Lower leg skin (tissue), 4 donors: ENCODE measurements around the gene ASPA. TPM values are rescaled to one million over a fixed set of nuclear protein-coding genes. Genes with fewer than 3 reads are reported as not detected.
"Not testable (repeated sequence)": the region's sequence is repeated elsewhere in the genome, so short reads cannot be mapped to it uniquely, and the experiment has no call there.

Experiments used
- DNase-seq, 2 donors: peaks; one replicate each; pipeline ENCODE4 v3.0.0-alpha.2; 2019; ENCODE audit warnings: low spot score in 2 of 2
- H3K4me3 ChIP-seq: fragments of 200-600 bp; sonication (generic); 2 replicates; pipeline ENCODE4 v1.5.1; 2017; ENCODE audit warnings: mild to moderate bottlenecking, low read depth; ENCODE audit not compliant: poor library complexity, severe bottlenecking
- CTCF ChIP-seq, 3 donors: fragments of 450-650 bp; IDR thresholded peaks; one replicate each; pipeline ENCODE4 v1.5.1; 2016; ENCODE audit warnings: antibody characterized with exemption in 3 of 3, mild to moderate bottlenecking in 3 of 3, moderate library complexity in 2 of 3
- POLR2A ChIP-seq, 2 donors: fragments of 450-650 bp; IDR thresholded peaks; one replicate each; pipeline ENCODE4 v1.6.1; 2016 to 2017; ENCODE audit warnings: antibody characterized with exemption in 2 of 2, mild to moderate bottlenecking in 1 of 2, moderate library complexity in 1 of 2
- WGBS, 2 donors: methylation state at CpG; one replicate each; pipeline ENCODE4 v1.1.5; 2018; 5-methylcytosine and 5-hydroxymethylcytosine counted together
- intact Hi-C: fragments of 100-400 bp; cut with DNase I; formaldehyde crosslinking; loops from one replicate; pipeline ENCODE4 v1.15.0; 2023; ENCODE audit warnings: low total_unique reads
- total RNA-seq, 4 donors: library from RNA; depleted of rRNA; stranded (reverse); fragments of >200 nt; gene quantifications; one replicate each; pipeline ENCODE4 v1.1.0, GENCODE V29; 2016

The ASPA gene
- total RNA-seq, 4 donors from 2014 or later: 0.69 to 3.2 (median 1.4) TPM

GRCh38 chr17:3448059-3448665, 27.6 kb upstream of the ASPA start:
- intact Hi-C loops: no loop called here
- no peak overlapping the region for H3K4me3 ChIP-seq
- TF ChIP-seq POLR2A (IDR thresholded peaks at IDR 0.05) (no peak), CTCF (IDR thresholded peaks at IDR 0.05) (no peak)
- 56 to 62% methylated on average over 2 of the region's 2 CpGs for WGBS, 2 donors
- no peak for DNase-seq

GRCh38 chr17:3466355-3466754, 9.4 kb upstream of the ASPA start:
- H3K4me3 ChIP-seq, intact Hi-C loops, DNase-seq: not testable (repeated sequence)
- 78 to 86% methylated on average over 1 of the region's 1 CpG for WGBS, 2 donors

DNA sequence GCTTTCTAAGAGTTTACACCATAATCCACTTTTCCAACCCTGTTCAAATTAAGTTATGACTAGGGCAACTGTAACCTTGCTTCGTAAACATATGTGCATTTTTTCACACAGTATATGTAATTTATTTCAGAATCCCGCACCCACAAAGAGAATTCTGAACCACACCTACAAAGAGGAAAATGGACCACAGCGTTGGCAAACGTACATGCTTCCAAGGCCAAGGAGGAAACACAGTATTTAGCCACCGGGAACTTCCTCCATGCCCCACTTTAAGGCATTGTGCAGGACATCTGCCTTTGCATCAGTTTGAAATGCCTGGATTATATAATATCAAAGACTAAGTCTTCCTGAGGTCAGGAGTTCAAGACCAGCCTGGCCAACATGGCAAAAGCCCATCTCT, 6.3 kb upstream of the ASPA start:
- H3K4me3 ChIP-seq: no peak overlapping the region
- DNase-seq: no peak
- 70 to 71% methylated on average over 5 of the region's 5 CpGs for WGBS, 2 donors
- intact Hi-C loops: no loop called here
- TF ChIP-seq CTCF (IDR thresholded peaks at IDR 0.05) (no peak), POLR2A (IDR thresholded peaks at IDR 0.05) (no peak)

GRCh38 chr17:3471599-3471998, 4.2 kb upstream of the ASPA start, which contains the start of gene SPATA22:
Gene SPATA22 (minus strand): TSS chr17:3471819. CDS start chr17:3469325, 2,494 bp downstream.
- 96% methylated on average over 38 of the region's 38 CpGs for WGBS, 2 donors
- H3K4me3 ChIP-seq: no peak within 1 kb of the TSS
- TF ChIP-seq POLR2A (IDR thresholded peaks at IDR 0.05) (no peak), CTCF (IDR thresholded peaks at IDR 0.05) (no peak)
- DNase-seq: no peak
- intact Hi-C loops: no loop called here

DNA sequence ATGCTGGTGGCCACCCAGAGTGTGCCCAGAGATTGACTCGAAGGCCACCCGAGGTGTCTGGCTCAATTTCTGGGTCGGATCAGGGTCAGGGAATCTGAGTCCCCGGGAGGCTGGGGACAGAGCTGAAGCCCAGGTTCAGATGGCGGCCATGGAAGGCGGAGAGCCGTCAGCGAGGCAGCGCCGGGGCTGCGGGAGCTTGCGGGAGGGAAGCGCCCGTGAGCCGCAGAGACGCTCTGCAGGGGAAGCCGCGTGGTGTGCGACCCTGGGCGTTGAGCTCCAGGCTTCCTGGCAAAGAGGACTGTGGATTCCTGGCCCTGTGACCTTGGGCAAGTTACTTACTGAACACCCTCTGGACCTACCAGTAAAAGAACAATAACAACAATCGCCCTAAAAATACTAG, 3.7 kb upstream of the ASPA start:
- intact Hi-C loops: no loop called here
- TF ChIP-seq POLR2A (IDR thresholded peaks at IDR 0.05) (no peak), CTCF (IDR thresholded peaks at IDR 0.05) (no peak)
- 90 to 94% methylated on average over 21 of the region's 21 CpGs for WGBS, 2 donors
- no peak for DNase-seq
- no peak overlapping the region for H3K4me3 ChIP-seq

DNA sequence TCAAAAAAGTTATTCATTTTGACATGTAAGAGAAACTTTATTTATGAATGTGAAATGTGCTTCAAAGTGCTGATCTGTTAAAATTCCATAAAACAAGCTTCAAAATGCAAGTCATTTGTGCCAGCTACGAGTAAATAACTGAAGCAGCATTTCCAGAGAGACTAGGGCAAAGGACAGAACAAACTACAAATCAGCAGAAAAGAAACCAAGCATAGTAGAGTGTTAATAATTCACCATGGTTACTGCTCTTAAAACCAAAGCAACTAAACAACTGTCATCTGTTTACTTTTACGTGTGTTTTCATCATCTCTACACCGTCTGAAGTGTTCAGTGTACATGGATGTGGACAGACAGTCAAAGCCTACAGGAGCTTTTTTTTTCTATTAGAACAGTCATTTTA, 1.6 kb upstream of the ASPA start:
- TF ChIP-seq POLR2A (IDR thresholded peaks at IDR 0.05): no peak
- TF ChIP-seq CTCF (IDR thresholded peaks at IDR 0.05): no peak
- intact Hi-C loops: no loop called here
- no peak for DNase-seq
- WGBS, 2 donors: 17 to 20% methylated on average over 3 of the region's 3 CpGs
- no peak overlapping the region for H3K4me3 ChIP-seq
